Measurements from ENCODE around the gene PIGB.
"Not testable (repeated sequence)": the region's sequence is repeated elsewhere in the genome, so short reads cannot be mapped to it uniquely, and the experiment has no call there.

PIGB gene

GRCh38 chr15:55302801-55303200 is 16.2 kb upstream of the PIGB start:
- not testable (repeated sequence) for DNase-seq

DNA sequence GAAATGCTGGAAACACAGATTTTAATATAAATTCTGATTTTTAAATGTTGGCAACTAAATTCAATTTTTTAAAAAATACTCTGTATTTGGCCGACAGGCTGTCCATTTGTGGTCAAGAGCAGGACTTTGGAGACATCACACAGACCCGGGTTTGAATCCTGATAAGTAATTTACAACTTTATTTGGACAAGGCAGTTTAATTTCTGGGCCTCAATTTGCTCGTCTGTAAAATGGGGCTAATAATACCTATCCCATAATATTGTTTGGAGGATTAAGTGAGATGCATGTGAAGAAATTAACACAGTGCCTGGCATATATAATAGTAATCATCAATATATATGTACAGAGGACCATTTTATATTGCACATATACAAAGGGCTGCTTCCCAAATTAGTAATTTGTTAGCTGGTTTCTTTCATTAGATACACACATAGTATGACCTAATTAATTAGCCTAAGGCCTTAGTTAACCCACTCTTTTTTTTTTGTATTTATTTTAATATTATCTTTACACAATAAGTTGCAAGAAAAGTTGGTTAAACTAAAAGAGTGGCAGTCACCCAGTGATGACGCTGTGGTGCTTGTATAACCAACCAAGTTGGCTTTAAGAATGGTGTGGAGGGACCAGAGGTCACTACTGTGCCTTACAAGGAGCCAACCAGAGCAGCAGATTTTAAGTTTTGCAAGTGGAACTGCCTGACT is 665 bp downstream of the PIGB start:
- peak; percentile 78 for DNase-seq

GRCh38 chr15:55320238-55320550 is 1.2 kb downstream of the PIGB start:
- DNase-seq: no peak

- no peak for DNase-seq
Measured at GRCh38 chr15:55320963-55321362, 1.9 kb downstream of the PIGB start.

DNA sequence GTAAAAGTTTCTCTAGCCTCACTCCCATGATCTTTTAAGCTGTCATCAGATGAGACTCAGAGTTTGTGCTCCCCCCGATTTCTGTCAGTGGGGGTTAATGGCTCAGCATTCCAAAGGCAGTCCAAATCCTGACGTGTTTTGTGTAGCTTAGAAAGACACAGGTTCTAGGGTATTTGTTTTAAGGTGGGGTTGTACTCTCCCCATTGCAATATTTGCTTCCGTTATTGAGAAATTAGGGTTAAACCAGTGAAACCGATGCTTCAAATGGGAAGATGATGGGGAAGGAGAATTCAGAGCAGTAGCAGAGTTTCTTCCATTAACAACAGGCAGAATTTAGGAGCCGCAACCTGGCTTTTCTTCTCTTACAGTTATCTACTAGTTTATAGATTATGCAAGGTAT is 3.4 kb downstream of the PIGB start:
- no peak for DNase-seq

GRCh38 chr15:55327387-55327786 is 8.4 kb downstream of the PIGB start:
- DNase-seq: peak; percentile 64

DNA sequence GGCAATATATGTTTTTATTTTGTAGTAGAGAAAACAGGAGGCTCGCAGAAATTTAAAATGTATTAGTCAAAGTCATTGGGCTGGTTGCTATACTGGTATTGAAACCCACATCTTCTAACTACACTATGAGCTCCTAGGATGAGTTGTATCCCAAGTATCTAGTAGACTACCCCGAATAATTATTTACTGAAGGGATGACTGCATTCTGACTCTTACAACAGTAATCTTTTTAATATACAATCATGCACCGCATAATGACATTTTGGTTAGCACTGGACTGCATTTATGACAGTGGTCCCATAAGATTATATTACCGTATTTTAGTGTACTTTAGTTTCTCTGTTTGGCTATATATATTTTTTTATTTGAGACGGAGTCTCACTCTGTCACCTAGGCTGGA is 15.3 kb downstream of the PIGB start:
- DNase-seq: no peak

- DNase-seq: no peak
Measured at GRCh38 chr15:55334997-55335396, 16.0 kb downstream of the PIGB start.

- no peak for DNase-seq
Measured at GRCh38 chr15:55337160-55337559, 18.1 kb downstream of the PIGB start.

DNA sequence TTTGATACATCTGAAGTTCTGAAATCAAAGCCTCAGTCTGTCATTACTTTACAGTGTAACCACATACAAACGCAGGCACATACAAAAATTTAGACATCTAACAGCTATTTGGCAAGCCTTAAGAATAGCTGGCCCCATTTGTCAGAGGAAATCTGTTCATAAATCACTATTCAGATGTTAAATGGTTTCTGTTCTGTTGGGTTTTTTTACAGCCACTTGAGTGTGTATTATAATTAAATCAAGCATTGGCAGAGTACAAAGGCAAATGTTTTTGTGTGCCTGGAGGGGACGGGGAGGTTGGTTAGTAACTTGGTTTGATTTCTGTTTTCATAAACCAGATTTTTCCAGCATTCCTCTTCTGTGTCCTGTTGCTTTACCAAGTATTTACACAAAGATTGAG is 24.1 kb downstream of the PIGB start:
- DNase-seq: no peak

- DNase-seq: no peak
Measured at GRCh38 chr15:55344206-55344605, 25.2 kb downstream of the PIGB start.

DNA sequence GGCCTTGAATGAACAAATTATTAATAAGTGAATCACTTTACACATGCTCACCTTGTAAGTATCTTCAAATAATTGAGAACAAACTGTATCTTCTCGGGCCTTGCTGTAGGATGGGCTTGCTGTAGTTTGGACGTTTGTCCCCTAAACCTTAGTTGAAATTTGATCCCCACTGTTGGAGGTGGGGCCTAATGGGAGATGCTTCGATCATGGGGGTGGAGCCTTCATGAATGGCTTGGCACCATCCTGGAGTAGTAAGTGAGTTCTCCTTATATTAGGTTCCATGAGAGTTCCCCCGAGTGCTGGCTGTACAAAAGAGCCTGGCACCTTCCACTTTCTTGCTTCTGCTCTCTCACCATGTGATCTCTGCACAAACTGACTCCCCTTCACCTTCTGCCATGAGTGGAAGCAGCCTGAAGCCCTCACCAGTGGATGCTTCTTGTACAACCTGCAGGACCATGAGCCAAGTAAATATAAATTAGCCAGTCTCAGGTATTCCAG is 29.3 kb downstream of the PIGB start:
- DNase-seq: no peak

- no peak for DNase-seq
Measured at GRCh38 chr15:55349282-55349681, 30.3 kb downstream of the PIGB start.

- DNase-seq: no peak
Measured at GRCh38 chr15:55353025-55353424, 34.0 kb downstream of the PIGB start.

GRCh38 chr15:55356985-55357585 is 38.1 kb downstream of the PIGB start:
- DNase-seq: no peak

DNA sequence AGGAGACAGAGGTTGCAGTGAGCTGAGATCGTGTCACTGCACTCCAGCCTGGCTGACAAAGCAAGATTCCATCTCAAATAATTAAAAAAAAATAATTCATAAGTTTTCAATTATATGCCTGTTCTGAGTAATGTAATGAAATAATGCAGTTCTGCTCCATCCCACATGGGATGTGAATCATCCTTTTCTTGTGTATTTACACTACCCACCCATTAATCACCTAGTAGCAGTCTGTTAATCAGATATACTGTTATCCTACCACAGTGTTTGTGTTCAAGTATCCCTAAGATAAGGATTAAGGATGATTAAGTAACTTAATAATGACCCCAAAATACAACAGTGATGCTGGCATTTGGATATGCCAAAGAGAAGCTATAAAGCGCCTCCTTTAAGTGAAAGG is 38.8 kb downstream of the PIGB start:
- DNase-seq: peak; percentile 16

DNA sequence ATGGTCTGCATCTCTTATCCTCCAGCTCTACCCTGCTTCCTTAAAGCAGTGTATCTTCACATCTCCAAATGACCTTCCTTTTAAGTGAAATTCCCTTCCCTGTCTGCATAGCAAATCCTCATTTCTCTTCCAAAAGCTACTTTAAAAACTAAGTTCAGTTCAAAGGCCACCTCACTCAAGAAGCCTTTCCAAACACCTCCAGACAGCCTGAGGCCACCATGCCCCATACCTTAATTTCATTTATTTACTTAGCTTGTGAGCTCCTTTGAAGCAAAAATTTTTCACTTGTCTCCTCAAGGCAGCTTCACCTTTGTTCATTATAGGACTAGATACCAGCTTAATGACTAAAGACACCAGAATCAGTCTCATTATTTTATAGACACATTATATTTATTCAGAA is 39.4 kb downstream of the PIGB start:
- DNase-seq: no peak

DNA sequence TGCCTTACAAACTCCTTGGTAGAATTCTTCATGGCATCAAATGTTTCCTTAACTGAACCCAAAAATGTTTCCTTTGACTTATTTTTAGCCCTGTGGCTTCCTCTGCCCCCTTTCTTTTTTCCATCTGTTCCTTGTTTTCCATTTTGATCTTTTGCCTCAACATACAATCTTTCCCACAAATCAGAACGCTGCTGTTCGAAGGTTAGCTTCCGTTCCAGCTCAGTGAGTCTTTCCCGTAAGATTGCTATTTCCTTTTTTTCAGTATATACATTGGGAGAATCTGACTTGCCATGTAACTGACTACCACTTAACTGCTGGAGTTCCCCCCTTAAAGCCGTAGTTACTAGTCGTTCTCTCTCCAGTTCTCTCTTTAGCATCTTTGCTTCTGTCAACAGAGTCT is 41.2 kb downstream of the PIGB start:
- no peak for DNase-seq

GRCh38 chr15:55361048-55361447 is 42.0 kb downstream of the PIGB start:
- DNase-seq: no peak

DNA sequence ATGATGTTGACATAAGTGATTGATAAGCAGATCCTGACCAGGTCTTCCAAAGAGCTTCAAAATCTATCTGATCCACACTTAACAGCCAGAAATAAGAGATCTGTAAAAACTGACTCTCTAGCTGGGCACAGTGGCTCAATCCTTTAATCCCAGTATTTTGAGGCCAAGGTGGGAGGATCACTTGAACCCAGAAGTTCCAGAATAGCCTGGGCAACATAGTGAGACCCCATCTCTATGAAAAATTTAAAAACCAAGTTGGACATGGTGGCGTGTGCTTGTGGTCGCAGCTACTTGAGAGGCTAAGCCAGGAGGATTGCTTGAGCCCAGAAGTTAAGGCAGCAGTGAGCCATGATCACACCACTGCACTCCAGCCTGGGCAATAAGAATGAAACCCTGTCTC is 43.6 kb downstream of the PIGB start:
- DNase-seq: no peak

DNA sequence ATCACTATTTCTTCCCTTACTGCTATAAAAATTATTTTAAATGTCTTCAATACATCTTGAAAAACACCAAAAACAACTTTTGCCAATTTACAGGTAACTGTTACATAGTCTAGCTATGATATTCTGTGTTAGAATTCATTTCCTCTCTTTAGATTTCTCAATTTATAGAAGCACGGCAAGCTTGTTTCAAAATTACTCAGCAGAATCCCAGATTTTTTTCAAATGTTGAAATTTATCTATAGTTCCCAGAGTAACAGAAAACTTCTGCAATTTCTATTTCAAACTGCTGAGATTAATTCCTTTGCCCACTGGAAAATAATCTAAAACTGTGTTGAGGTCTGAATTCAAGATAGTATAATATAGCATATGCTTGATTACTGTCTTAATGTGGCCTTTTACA is 48.0 kb downstream of the PIGB start:
- DNase-seq: peak; percentile 10

- DNase-seq: peak; percentile 15
Measured at GRCh38 chr15:55372701-55373440, 53.8 kb downstream of the PIGB start.

GRCh38 chr15:55379095-55379494 is 60.1 kb downstream of the PIGB start:
- no peak for DNase-seq

GRCh38 chr15:55381595-55381994 is 62.6 kb downstream of the PIGB start:
- DNase-seq: no peak

All from hematopoietic multipotent progenitor cell treated with erythropoietin and hydrocortisone succinate and interleukin-3 and kit ligand, for 4 days (in vitro differentiated cells).